SK-N-SH (cell line): ENCODE measurements around the gene GRK5. TPM values are rescaled to one million over a fixed set of nuclear protein-coding genes. Genes with fewer than 3 reads are reported as not detected.
"Not testable (repeated sequence)": the region's sequence is repeated elsewhere in the genome, so short reads cannot be mapped to it uniquely, and the experiment has no call there.

Experiments
- CTCF ChIA-PET: fragments of 300-600, 350-600 bp; formaldehyde crosslinking; extraction: SDS; loops from one replicate; lab custom pipeline; 2021; lab: Yijun Ruan, JAX
- POLR2A ChIA-PET: fragments of 350-600 bp; sonication (Branson Sonifier 250); formaldehyde crosslinking; extraction: SDS; loops from one replicate; lab custom pipeline; 2020; ENCODE audit warnings: antibody characterized with exemption, inconsistent platforms; lab: Yijun Ruan, JAX
- DNase-seq: peaks from one replicate; pipeline ENCODE4 v3.0.0; 2012
- H2AFZ ChIP-seq: fragments of 200-600 bp; sonication (generic); 2 replicates; pipeline ENCODE4 v1.8.1; 2016; ENCODE audit warnings: antibody characterized with exemption, mild to moderate bottlenecking, low read depth
- H3F3A ChIP-seq: fragments of 200-600 bp; sonication (generic); replicated peaks from 2 replicates; pipeline ENCODE3; 2016; ENCODE audit warnings: antibody characterized with exemption, mild to moderate bottlenecking; ENCODE audit not compliant: insufficient read depth
- H3K27ac ChIP-seq, 2 experiments: fragments of 200-500 bp in 1 of 2; fragments of 200-600 bp in 1 of 2; sonication (Bioruptor generic) in 1 of 2; sonication (generic), shearing (Covaris generic) in 1 of 2; 2 replicates each; pipeline versions ENCODE4 v1.5.1 to v1.6.1; 2014 to 2016; ENCODE audit warnings: low read depth in 2 of 2, inconsistent platforms in 1 of 2, low read length in 1 of 2, mild to moderate bottlenecking in 1 of 2, mixed read lengths in 1 of 2
- H3K27me3 ChIP-seq: fragments of 200-600 bp; sonication (generic), shearing (Covaris generic); 2 replicates; pipeline ENCODE4 v1.6.1; 2016; ENCODE audit warnings: mixed run types; ENCODE audit not compliant: insufficient read depth
- H3K36me3 ChIP-seq, 2 experiments: fragments of 200-500 bp in 1 of 2; fragments of 200-600 bp in 1 of 2; sonication (Bioruptor generic) in 1 of 2; sonication (generic) in 1 of 2; replicated peaks in 1 of 2; 2 replicates each; pipeline versions ENCODE3 to v1.5.1; 2014 to 2016; ENCODE audit warnings: low read length in 1 of 2, mild to moderate bottlenecking in 1 of 2; ENCODE audit not compliant: insufficient read depth in 2 of 2, control insufficient read depth in 1 of 2
- H3K4me1 ChIP-seq, 2 experiments: fragments of 200-500 bp in 1 of 2; fragments of 200-600 bp in 1 of 2; sonication (Bioruptor generic) in 1 of 2; sonication (generic), shearing (Covaris generic) in 1 of 2; 2 replicates each; pipeline versions ENCODE4 v1.5.1 to v1.6.1; 2014 to 2016; ENCODE audit warnings: low read depth in 1 of 2, low read length in 1 of 2, mixed run types in 1 of 2; ENCODE audit not compliant: insufficient read depth in 2 of 2, control insufficient read depth in 1 of 2
- H3K4me2 ChIP-seq: fragments of 200-600 bp; sonication (generic), shearing (Covaris generic); 2 replicates; pipeline ENCODE4 v1.6.1; 2017; ENCODE audit warnings: mixed run types
- H3K4me3 ChIP-seq, 2 experiments: fragments of 200-500 bp in 1 of 2; fragments of 200-600 bp in 1 of 2; sonication (Bioruptor generic) in 1 of 2; sonication (generic), shearing (Covaris generic) in 1 of 2; 2 replicates each; pipeline versions ENCODE4 v1.5.1 to v1.8.1; 2014 to 2016; ENCODE audit warnings: low read depth in 2 of 2, inconsistent platforms in 1 of 2, low read length in 1 of 2, mild to moderate bottlenecking in 1 of 2, mixed read lengths in 1 of 2, moderate library complexity in 1 of 2
- H3K79me2 ChIP-seq: fragments of 200-600 bp; sonication (generic); 2 replicates; pipeline ENCODE4 v1.8.1; 2017; ENCODE audit warnings: mild to moderate bottlenecking; ENCODE audit not compliant: insufficient read depth
- H3K9ac ChIP-seq: fragments of 200-600 bp; sonication (generic); 2 replicates; pipeline ENCODE4 v1.6.1; 2017; ENCODE audit warnings: mixed run types
- H3K9me2 ChIP-seq: fragments of 200-600 bp; sonication (generic); 2 replicates; pipeline ENCODE4 v1.6.1; 2017; ENCODE audit warnings: mixed run types
- H3K9me3 ChIP-seq: fragments of 200-600 bp; sonication (generic); 2 replicates; pipeline ENCODE4 v1.6.1; 2017; ENCODE audit warnings: mixed run types, mild to moderate bottlenecking, moderate library complexity
- H4K20me1 ChIP-seq: fragments of 200-600 bp; sonication (generic); 2 replicates; pipeline ENCODE4 v1.6.1; 2017; ENCODE audit warnings: mild to moderate bottlenecking, mixed run types; ENCODE audit not compliant: insufficient read depth
- CHD2 ChIP-seq: fragments of 150-350 bp; IDR thresholded peaks from 2 replicates; pipeline ENCODE4 v1.6.1; 2018; ENCODE audit warnings: low read length; ENCODE audit not compliant: partially characterized antibody
- FOSL2 ChIP-seq: IDR thresholded peaks from 2 replicates; pipeline ENCODE4 v1.4.0; 2012; ENCODE audit warnings: low read depth, mild to moderate bottlenecking, moderate library complexity, borderline replicate concordance
- FOXM1 ChIP-seq: IDR thresholded peaks from 2 replicates; pipeline ENCODE4 v1.4.0; 2012; ENCODE audit warnings: low read depth, mild to moderate bottlenecking
- GABPA ChIP-seq: IDR thresholded peaks from 2 replicates; pipeline ENCODE4 v1.4.0; 2012; ENCODE audit warnings: low read depth, mild to moderate bottlenecking
- JUND ChIP-seq: IDR thresholded peaks from 2 replicates; pipeline ENCODE4 v1.4.0; 2012
- RCOR1 ChIP-seq: fragments of 150-350 bp; IDR thresholded peaks from 2 replicates; pipeline ENCODE4 v1.6.1; 2017; ENCODE audit warnings: antibody characterized with exemption, low read length
- YY1 ChIP-seq: IDR thresholded peaks from 2 replicates; pipeline ENCODE4 v1.4.0; 2012; ENCODE audit warnings: low read depth, mild to moderate bottlenecking
- WGBS: methylation state at CpG from one replicate; pipeline ENCODE4 v1.1.6; 2017; ENCODE audit warnings: low lambda C conversion rate; 5-methylcytosine and 5-hydroxymethylcytosine counted together
- polyA plus RNA-seq, 3 experiments: library from polyadenylated mRNA; depleted of rRNA; stranded (reverse); fragments of >200 nt; gene quantifications; 2 replicates each; pipeline ENCODE4 v1.2.3, GENCODE V29; 2012
- TF ChIP-seq, protein P1 (sequence below): IDR thresholded peaks from 2 replicates; pipeline ENCODE4 v1.4.0; 2012; ENCODE audit warnings: low read depth, borderline replicate concordance
- TF ChIP-seq, protein P2 (sequence below): IDR thresholded peaks from 2 replicates; pipeline ENCODE4; 2012

GRK5 gene
- polyA plus RNA-seq, 1 of the 3 experiments (the other 2 are of a cell fraction), result 12.1 TPM

- Histone ChIP-seq H3K36me3 (no peaks in the 10 kb centered on the region), H3K4me1 (peaks cover 15 to 33% of the 10 kb centered on the region in 2 experiments; a peak in 3 of 4 replicates), H3K4me3 (no peak overlapping the region), H3K9me3 (no peaks in the 10 kb centered on the region), H3K27me3 (no peaks in the 10 kb centered on the region), H4K20me1 (no peaks in the 10 kb centered on the region), H3K4me2 (no peak overlapping the region), H3F3A (peaks cover 14% of the 10 kb centered on the region), H3K79me2 (peaks cover 15% of the 10 kb centered on the region), H2AFZ (no peak overlapping the region), H3K9me2 (no peaks in the 10 kb centered on the region), H3K27ac (no peak overlapping the region), H3K9ac (no peak overlapping the region)
- ChIA-PET CTCF (no interaction called here), POLR2A (no interaction called here)
- WGBS, result 89% methylated on average over 4 of the region's 4 CpGs
- no peak for DNase-seq
- TF ChIP-seq FOSL2, result no peak
Observed at GRCh38 chr10:119257899-119258419, 50.6 kb downstream of the GRK5 start.

DNA sequence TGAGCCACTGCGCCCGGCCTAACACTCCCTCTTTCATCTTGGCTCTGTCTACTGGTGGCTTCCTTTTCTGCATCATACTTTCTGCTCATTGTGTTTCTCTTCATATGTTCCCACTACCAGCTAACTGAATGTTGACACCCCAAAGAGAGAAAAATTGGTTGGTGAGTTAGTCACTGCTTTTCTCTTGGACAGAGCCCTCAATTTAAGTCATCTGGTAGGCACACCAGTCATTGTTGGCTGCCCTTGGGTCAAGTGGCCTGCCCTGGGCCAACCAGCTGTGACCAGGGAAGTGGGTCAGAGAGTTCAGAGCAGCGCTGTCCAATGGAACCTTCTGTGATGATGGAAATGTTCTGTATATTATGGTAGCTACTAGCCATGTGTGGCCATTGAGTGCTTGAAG is 52.0 kb downstream of the GRK5 start:
- H3K27me3 ChIP-seq, result no peaks in the 10 kb centered on the region
- H3K4me3 ChIP-seq, result no peak overlapping the region
- no peaks in the 10 kb centered on the region for H3K9me2 ChIP-seq
- no peaks in the 10 kb centered on the region for H4K20me1 ChIP-seq
- H3K79me2 ChIP-seq, result peaks cover 14% of the 10 kb centered on the region
- no peak overlapping the region for H3K4me2 ChIP-seq
- H3K9ac ChIP-seq, result no peak overlapping the region
- no peak for DNase-seq
- no peaks in the 10 kb centered on the region for H3K9me3 ChIP-seq
- no peak overlapping the region; a peak in 1 of 4 replicates for H3K27ac ChIP-seq
- TF ChIP-seq FOSL2 (no peak), RCOR1 (no peak), GABPA (no peak), JUND (no peak), FOXM1 (no peak), YY1 (no peak), CHD2 (no peak)
- TF ChIP-seq, protein P1, sequence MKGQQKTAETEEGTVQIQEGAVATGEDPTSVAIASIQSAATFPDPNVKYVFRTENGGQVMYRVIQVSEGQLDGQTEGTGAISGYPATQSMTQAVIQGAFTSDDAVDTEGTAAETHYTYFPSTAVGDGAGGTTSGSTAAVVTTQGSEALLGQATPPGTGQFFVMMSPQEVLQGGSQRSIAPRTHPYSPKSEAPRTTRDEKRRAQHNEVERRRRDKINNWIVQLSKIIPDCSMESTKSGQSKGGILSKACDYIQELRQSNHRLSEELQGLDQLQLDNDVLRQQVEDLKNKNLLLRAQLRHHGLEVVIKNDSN, result no peak
- TF ChIP-seq, protein P2, sequence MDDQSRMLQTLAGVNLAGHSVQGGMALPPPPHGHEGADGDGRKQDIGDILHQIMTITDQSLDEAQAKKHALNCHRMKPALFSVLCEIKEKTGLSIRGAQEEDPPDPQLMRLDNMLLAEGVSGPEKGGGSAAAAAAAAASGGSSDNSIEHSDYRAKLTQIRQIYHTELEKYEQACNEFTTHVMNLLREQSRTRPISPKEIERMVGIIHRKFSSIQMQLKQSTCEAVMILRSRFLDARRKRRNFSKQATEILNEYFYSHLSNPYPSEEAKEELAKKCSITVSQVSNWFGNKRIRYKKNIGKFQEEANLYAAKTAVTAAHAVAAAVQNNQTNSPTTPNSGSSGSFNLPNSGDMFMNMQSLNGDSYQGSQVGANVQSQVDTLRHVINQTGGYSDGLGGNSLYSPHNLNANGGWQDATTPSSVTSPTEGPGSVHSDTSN, result no peak
- TF ChIP-seq, all 33 proteins: peak for 0
- POLR2A ChIA-PET, result no interaction called here
- 100% methylated on average over 2 of the region's 3 CpGs for WGBS
- H3K4me1 ChIP-seq, result peaks cover 3 to 22% of the 10 kb centered on the region in 2 experiments; a peak in 3 of 4 replicates
- no peaks in the 10 kb centered on the region for H3K36me3 ChIP-seq
- CTCF ChIA-PET, result interaction anchor here (0.6 to 1.7 kb wide), 2 partner anchors 12 to 53 kb away, joined by 3 to 5 read pairs; no protein-coding TSS in a partner anchor
- H2AFZ ChIP-seq, result no peak overlapping the region
- peaks cover 1% of the 10 kb centered on the region for H3F3A ChIP-seq

GRCh38 chr10:119261016-119261415 is 53.6 kb downstream of the GRK5 start:
- H3K27me3 ChIP-seq, H4K20me1 ChIP-seq, H3K79me2 ChIP-seq, H3K4me3 ChIP-seq, CTCF ChIA-PET, H3F3A ChIP-seq, POLR2A ChIA-PET, H2AFZ ChIP-seq, H3K9me2 ChIP-seq, H3K4me2 ChIP-seq, H3K9me3 ChIP-seq, DNase-seq, H3K27ac ChIP-seq, H3K36me3 ChIP-seq, H3K9ac ChIP-seq: not testable (repeated sequence)
- no CpG with 5 or more reads among the region's 34 CpGs for WGBS
- H3K4me1 ChIP-seq, result peaks cover 0 to 13% of the 10 kb centered on the region in 2 experiments; a peak in 1 of 4 replicates
